Endothelial cell of umbilical vein (primary cell): ENCODE results near the gene MSMB. TPM values are rescaled to one million over a fixed set of nuclear protein-coding genes. Genes with fewer than 3 reads are reported as not detected.

Experiments
- BruUV-seq: library from RNA; stranded (reverse); fragments of 400-500 nt; replicated peaks from 2 replicates; lab custom pipeline; 2021; lab: Mats Ljungman, UMichigan
- CTCF ChIA-PET: fragments of 300-600, 350-600 bp; sonication (Branson Sonifier 250); formaldehyde crosslinking; loops from one replicate; lab custom pipeline; 2021; ENCODE audit warnings: antibody characterized with exemption, inconsistent platforms; lab: Charles Lee
- POLR2A ChIA-PET: fragments of 300-600, 350-600 bp; sonication (Branson Sonifier 250); formaldehyde crosslinking; loops from one replicate; lab custom pipeline; 2021; ENCODE audit warnings: antibody characterized with exemption, inconsistent platforms; lab: Charles Lee
- DNase-seq: peaks from one replicate; pipeline ENCODE4 v3.0.0-alpha.2; 2011; ENCODE audit warnings: low read depth, low spot score
- FAIRE-seq: peaks from 2 replicates; lab custom pipeline; 2011; peaks lifted over from hg19 to GRCh38; lab: Jason Lieb, UNC
- H2AFZ ChIP-seq: 2 replicates; pipeline ENCODE4 v1.6.0; 2012; ENCODE audit warnings: low read depth, low read length, control low read depth, inconsistent platforms
- H3K27ac ChIP-seq: 2 replicates; pipeline ENCODE4 v1.5.1; 2011; ENCODE audit warnings: low read depth, mild to moderate bottlenecking, control low read depth, low read length, moderate library complexity; ENCODE audit not compliant: insufficient read depth
- H3K27me3 ChIP-seq, 2 experiments: 2 replicates each; pipeline versions ENCODE4 v1.6.0 to v1.6.1; 2011; ENCODE audit warnings: low read length in 2 of 2, mixed read lengths in 1 of 2; ENCODE audit not compliant: control insufficient read depth in 2 of 2, insufficient read depth in 2 of 2
- H3K36me3 ChIP-seq, 2 experiments: 2 replicates in 1 of 2; 3 replicates in 1 of 2; pipeline ENCODE4 v1.5.1; 2011; ENCODE audit warnings: low read length in 2 of 2, mild to moderate bottlenecking in 1 of 2, moderate library complexity in 1 of 2; ENCODE audit not compliant: control insufficient read depth in 2 of 2, insufficient read depth in 2 of 2; ENCODE audit errors: extremely low read depth in 1 of 2
- H3K4me1 ChIP-seq: 3 replicates; pipeline ENCODE4 v1.5.1; 2011; ENCODE audit warnings: mild to moderate bottlenecking, low read length; ENCODE audit not compliant: control insufficient read depth, insufficient read depth; ENCODE audit errors: extremely low read depth
- H3K4me2 ChIP-seq: 2 replicates; pipeline ENCODE4 v1.6.1; 2011; ENCODE audit warnings: low read length, control low read depth, mixed read lengths; ENCODE audit not compliant: insufficient read depth
- H3K4me3 ChIP-seq, 3 experiments: fragments of 200-600 bp in 1 of 3; sonication (generic), shearing (Covaris generic) in 1 of 3; replicated peaks in 1 of 3; 2 replicates each; pipeline ENCODE4 v1.5.1; 2011 to 2016; ENCODE audit warnings: control low read depth in 3 of 3, low read length in 3 of 3, mild to moderate bottlenecking in 2 of 3, inconsistent platforms in 1 of 3, low read depth in 1 of 3, moderate library complexity in 1 of 3; ENCODE audit not compliant: insufficient read depth in 1 of 3
- H3K79me2 ChIP-seq: 2 replicates; pipeline ENCODE4 v1.6.0; 2012; ENCODE audit warnings: low read length, inconsistent platforms; ENCODE audit not compliant: control insufficient read depth, insufficient read depth
- H3K9ac ChIP-seq: replicated peaks from 2 replicates; pipeline ENCODE3; 2011; ENCODE audit warnings: low read length, control low read depth; ENCODE audit not compliant: insufficient read depth; ENCODE audit errors: extremely low read depth
- H3K9me1 ChIP-seq: replicated peaks from 3 replicates; pipeline ENCODE4 v1.6.0; 2011; ENCODE audit warnings: mild to moderate bottlenecking, low read length; ENCODE audit not compliant: control insufficient read depth, insufficient read depth; ENCODE audit errors: extremely low read depth
- H3K9me3 ChIP-seq: replicated peaks from 2 replicates; pipeline ENCODE4 v1.5.1; 2012; ENCODE audit warnings: low read length, inconsistent platforms; ENCODE audit not compliant: control insufficient read depth, insufficient read depth
- H4K20me1 ChIP-seq: replicated peaks from 2 replicates; pipeline ENCODE3; 2011; ENCODE audit warnings: mild to moderate bottlenecking, low read length; ENCODE audit not compliant: control insufficient read depth, insufficient read depth; ENCODE audit errors: extremely low read depth
- EZH2 ChIP-seq: IDR thresholded peaks from 2 replicates; pipeline ENCODE4 v1.6.1; 2012; ENCODE audit warnings: borderline replicate concordance, low read depth, mild to moderate bottlenecking, moderate library complexity, low read length, inconsistent platforms; ENCODE audit not compliant: severe bottlenecking
- GATA2 ChIP-seq: IDR thresholded peaks from 2 replicates; pipeline ENCODE4 v1.7.0; 2011; ENCODE audit warnings: low read depth, mild to moderate bottlenecking, moderate library complexity, mixed read lengths, low read length; ENCODE audit not compliant: insufficient read length, insufficient read depth
- JUN ChIP-seq: IDR thresholded peaks from 2 replicates; pipeline ENCODE4 v1.6.1; 2011; ENCODE audit warnings: borderline replicate concordance, low read depth; ENCODE audit not compliant: insufficient read length, insufficient read depth
- MAX ChIP-seq: IDR thresholded peaks from 2 replicates; pipeline ENCODE4 v1.6.1; 2011; ENCODE audit not compliant: insufficient read depth, insufficient read length
- POLR2A ChIP-seq: IDR thresholded peaks from 2 replicates; pipeline ENCODE4 v1.6.1; 2012; ENCODE audit warnings: low read depth, mild to moderate bottlenecking, control low read depth, low read length
- POLR2AphosphoS5 ChIP-seq: IDR thresholded peaks from 2 replicates; pipeline ENCODE4 v1.6.1; 2012; ENCODE audit warnings: low read depth, mild to moderate bottlenecking, control low read depth, low read length, moderate library complexity; ENCODE audit not compliant: insufficient read depth
- dilution Hi-C: fragments of 300-500 bp; cut with MboI; formaldehyde crosslinking; loops from one replicate; pipeline ENCODE4 v1.15.0; 2019; ENCODE audit warnings: low sequenced_read_pairs; ENCODE audit not compliant: extremely low pct_ligation_motif_present
- intact Hi-C: fragments of 100-400 bp; cut with micrococcal nuclease; formaldehyde crosslinking; loops from one replicate; pipeline ENCODE4 v1.10.0; 2022
- polyA plus RNA-seq, 4 experiments: library from polyadenylated mRNA; depleted of rRNA in 3 of 4; stranded (reverse) in 3 of 4; unstranded in 1 of 4; fragments of >200 nt; gene quantifications; 2 replicates each; pipeline versions ENCODE4 v1.2.1 to v1.2.3, GENCODE V29; 2011 to 2012; ENCODE audit warnings: missing spikeins in 1 of 4
- total RNA-seq: library from RNA; stranded (reverse); gene quantifications from 2 replicates; pipeline ENCODE4 v1.2.3, GENCODE V29; 2021
- TF ChIP-seq, protein P1 (sequence below), 2 donors: IDR thresholded peaks; 1 replicate in 1 of 2; 2 replicates in 1 of 2; pipeline ENCODE4 v1.5.1; 2011; ENCODE audit warnings: low read length in 2 of 2, mild to moderate bottlenecking in 2 of 2, moderate library complexity in 2 of 2, control low read depth in 1 of 2, inconsistent platforms in 1 of 2, low read depth in 1 of 2; ENCODE audit not compliant: insufficient read depth in 1 of 2; ENCODE audit errors: extremely low read depth in 1 of 2

MSMB gene
- total and polyA plus RNA-seq, 2 donors (not counting 3 experiments of a cell fraction or from before 2014, with no cell fraction given): not detected

- DNase-seq (no peak), FAIRE-seq (no peak)
- no peak overlapping the region for H3K9ac ChIP-seq
- ChIA-PET CTCF (no interaction called here), POLR2A (no interaction called here)
- dilution Hi-C loops: no loop called here
- BruUV-seq: no TSS peak
- no peak overlapping the region for H3K27ac ChIP-seq
- peaks cover 35% of the 10 kb centered on the region for H3K79me2 ChIP-seq
- peaks cover 3% of the 10 kb centered on the region for H3K4me1 ChIP-seq
- H3K36me3 ChIP-seq: peaks cover 23 to 27% of the 10 kb centered on the region in 2 experiments
- H3K4me2 ChIP-seq: no peak overlapping the region
- no peak for TF ChIP-seq POLR2AphosphoS5
- no peak for TF ChIP-seq JUN
- no peak for TF ChIP-seq POLR2A
- TF ChIP-seq MAX: no peak
- TF ChIP-seq EZH2: no peak
- no peak for TF ChIP-seq GATA2
- TF ChIP-seq, protein P1, sequence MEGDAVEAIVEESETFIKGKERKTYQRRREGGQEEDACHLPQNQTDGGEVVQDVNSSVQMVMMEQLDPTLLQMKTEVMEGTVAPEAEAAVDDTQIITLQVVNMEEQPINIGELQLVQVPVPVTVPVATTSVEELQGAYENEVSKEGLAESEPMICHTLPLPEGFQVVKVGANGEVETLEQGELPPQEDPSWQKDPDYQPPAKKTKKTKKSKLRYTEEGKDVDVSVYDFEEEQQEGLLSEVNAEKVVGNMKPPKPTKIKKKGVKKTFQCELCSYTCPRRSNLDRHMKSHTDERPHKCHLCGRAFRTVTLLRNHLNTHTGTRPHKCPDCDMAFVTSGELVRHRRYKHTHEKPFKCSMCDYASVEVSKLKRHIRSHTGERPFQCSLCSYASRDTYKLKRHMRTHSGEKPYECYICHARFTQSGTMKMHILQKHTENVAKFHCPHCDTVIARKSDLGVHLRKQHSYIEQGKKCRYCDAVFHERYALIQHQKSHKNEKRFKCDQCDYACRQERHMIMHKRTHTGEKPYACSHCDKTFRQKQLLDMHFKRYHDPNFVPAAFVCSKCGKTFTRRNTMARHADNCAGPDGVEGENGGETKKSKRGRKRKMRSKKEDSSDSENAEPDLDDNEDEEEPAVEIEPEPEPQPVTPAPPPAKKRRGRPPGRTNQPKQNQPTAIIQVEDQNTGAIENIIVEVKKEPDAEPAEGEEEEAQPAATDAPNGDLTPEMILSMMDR (IDR thresholded peaks at IDR 0.05; ENCODE audit: extremely low read depth in 1 of 2, insufficient read depth in 1 of 2, low read depth in 1 of 2, low read length in 2 of 2): no peak
- no peak overlapping the region for H2AFZ ChIP-seq
- H3K27me3 ChIP-seq: no peaks in the 10 kb centered on the region
- H3K4me3 ChIP-seq: no peak overlapping the region
- H4K20me1 ChIP-seq: no peaks in the 10 kb centered on the region
- H3K9me1 ChIP-seq: no peaks in the 10 kb centered on the region
- H3K9me3 ChIP-seq: no peaks in the 10 kb centered on the region
- intact Hi-C loops: no loop called here
These were observed 33.3 kb downstream of the MSMB start for GRCh38 chr10:46012746-46013145.
